CD4-positive, alpha-beta T cell treated with Interleukin-4 for 4 hours (primary cell): Measurements from ENCODE around the gene NOS1AP.

ENCODE experiments used
- DNase-seq: peaks from one replicate; pipeline ENCODE4 v3.0.0-alpha.2; 2020

NOS1AP gene

GRCh38 chr1:162229549-162229948 lies 160.1 kb downstream of the NOS1AP start:
- no peak for DNase-seq

GRCh38 chr1:162230096-162230495 lies 160.6 kb downstream of the NOS1AP start:
- no peak for DNase-seq

GRCh38 chr1:162230517-162230916 lies 161.0 kb downstream of the NOS1AP start:
- DNase-seq = no peak

GRCh38 chr1:162232034-162232711 lies 162.7 kb downstream of the NOS1AP start:
- no peak for DNase-seq

- DNase-seq = no peak
Measured at GRCh38 chr1:162233066-162233465, 163.6 kb downstream of the NOS1AP start.

- no peak for DNase-seq
Measured at GRCh38 chr1:162233937-162234336, 164.4 kb downstream of the NOS1AP start.

GRCh38 chr1:162234571-162234970 lies 165.1 kb downstream of the NOS1AP start:
- DNase-seq = no peak

- DNase-seq = no peak
Measured at GRCh38 chr1:162235241-162235800, 165.8 kb downstream of the NOS1AP start.

GRCh38 chr1:162236201-162236600 lies 166.7 kb downstream of the NOS1AP start:
- DNase-seq = no peak

GRCh38 chr1:162236618-162237017 lies 167.1 kb downstream of the NOS1AP start:
- no peak for DNase-seq

GRCh38 chr1:162240577-162240976 lies 171.1 kb downstream of the NOS1AP start:
- no peak for DNase-seq

GRCh38 chr1:162242804-162243203 lies 173.3 kb downstream of the NOS1AP start:
- no peak for DNase-seq

- no peak for DNase-seq
Measured at GRCh38 chr1:162248854-162249535, 179.5 kb downstream of the NOS1AP start.

GRCh38 chr1:162250004-162250730 lies 180.7 kb downstream of the NOS1AP start:
- DNase-seq = no peak

- no peak for DNase-seq
Measured at GRCh38 chr1:162251102-162251501, 181.6 kb downstream of the NOS1AP start.

- DNase-seq = no peak
Measured at GRCh38 chr1:162252214-162252613, 182.7 kb downstream of the NOS1AP start.

GRCh38 chr1:162253790-162254189 lies 184.3 kb downstream of the NOS1AP start:
- DNase-seq = no peak

GRCh38 chr1:162256287-162256686 lies 186.8 kb downstream of the NOS1AP start:
- no peak for DNase-seq

- DNase-seq = no peak
Measured at GRCh38 chr1:162258394-162258793, 188.9 kb downstream of the NOS1AP start.

GRCh38 chr1:162259894-162260455 lies 190.5 kb downstream of the NOS1AP start:
- DNase-seq = no peak

- DNase-seq = no peak
Measured at GRCh38 chr1:162264108-162264507, 194.6 kb downstream of the NOS1AP start.

GRCh38 chr1:162265983-162266382 lies 196.5 kb downstream of the NOS1AP start:
- no peak for DNase-seq
